NCI-H82 treated with DMSO at 0.1 percent for 48 hours (cell line): ENCODE measurements around the gene TMEM204.

Experiments
- DNase-seq: peaks from one replicate; lab custom pipeline; 2025; ENCODE audit not compliant: unreplicated experiment; lab: John Stamatoyannopoulos, UW

The TMEM204 gene

GRCh38 chr16:1520461-1520860 is 13.0 kb upstream of the TMEM204 start:
- no peak for DNase-seq

DNA sequence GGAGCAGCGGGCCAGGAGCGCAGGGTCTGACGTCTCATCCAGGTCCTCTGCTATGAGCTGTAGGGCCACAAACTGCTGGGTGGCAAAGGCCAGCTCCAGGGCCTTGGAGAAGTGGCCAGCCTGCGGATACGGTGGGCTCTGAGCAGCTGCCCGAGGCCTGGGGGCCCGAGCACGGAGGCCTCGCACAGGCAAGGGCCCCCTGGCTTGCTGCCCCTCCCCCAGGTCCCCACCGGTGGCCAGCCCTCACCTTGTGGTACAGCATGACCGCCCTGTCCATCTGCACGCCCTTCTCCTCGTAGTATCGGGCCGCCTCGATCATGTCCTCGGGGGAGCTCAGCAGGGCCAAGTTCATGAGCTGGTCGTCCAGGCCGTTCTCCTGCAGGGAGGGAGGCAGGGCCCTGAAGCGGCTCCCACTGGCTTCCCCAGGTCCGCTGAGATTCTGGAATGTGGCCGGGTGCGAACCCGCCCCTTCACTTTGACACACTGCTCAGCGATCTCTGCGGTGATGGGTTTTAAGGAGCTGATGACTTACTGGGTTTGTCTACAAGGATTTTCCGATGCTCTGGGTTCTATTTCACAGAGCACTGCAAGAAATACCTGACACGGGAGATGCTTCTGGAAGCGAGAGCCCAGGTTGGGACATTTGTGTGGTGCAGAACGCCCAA is 9.8 kb upstream of the TMEM204 start:
- DNase-seq, result no peak

DNA sequence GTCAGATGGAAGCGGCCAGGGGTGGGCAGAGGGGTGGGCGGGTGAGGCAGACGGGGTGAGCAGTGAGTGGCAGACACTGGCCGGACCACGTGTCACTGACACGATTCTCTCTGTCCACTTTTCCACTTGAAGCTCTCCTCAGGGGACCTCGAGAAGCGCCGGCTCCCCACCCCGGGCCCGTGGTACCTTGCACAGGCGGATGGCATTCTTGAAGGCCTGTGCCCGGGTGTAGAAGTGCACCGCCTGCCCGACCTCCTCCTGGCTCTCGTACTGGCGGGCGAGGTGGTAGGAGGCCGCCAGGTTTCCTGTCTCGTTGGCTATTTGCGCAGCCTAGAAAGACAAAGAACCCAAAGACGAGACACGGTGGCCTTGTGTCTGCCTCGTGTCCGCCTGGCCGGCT is 9.1 kb upstream of the TMEM204 start:
- DNase-seq, result no peak

DNA sequence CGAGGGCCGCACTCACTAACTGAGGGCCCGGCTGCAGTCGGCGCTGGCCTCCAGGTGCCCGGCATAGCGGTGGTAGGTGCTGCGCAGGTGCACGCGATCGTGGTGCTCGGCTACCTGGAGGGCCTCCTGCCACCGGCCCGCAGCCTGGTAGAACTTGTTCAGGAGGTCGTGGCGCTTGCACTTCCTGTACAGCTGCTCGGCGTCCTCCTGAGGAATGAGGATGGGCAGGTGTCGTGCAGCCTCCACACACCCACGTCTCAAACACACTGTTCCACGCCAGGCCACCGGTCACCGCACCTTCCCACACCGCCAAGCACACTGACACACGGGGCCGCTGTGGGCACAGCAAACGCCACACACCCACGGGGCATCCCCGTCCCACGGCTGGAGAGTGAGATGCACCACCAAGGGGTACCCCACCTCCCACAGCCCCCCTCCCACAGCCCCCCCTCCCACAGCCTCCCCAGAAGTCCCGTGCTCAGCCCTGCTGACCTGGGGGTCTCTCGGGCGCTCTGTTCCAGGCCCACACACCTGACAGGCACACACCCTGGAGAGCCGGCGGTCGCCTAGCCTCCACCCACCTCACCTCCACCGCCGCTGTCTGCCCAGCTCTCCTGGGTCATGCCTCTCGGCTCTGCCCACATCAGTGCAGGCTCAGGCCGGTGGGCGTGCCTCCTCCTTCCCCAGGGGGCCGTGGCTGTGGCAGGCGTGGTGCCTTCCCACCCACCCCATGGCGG is 7.4 kb upstream of the TMEM204 start:
- DNase-seq, result no peak

DNA sequence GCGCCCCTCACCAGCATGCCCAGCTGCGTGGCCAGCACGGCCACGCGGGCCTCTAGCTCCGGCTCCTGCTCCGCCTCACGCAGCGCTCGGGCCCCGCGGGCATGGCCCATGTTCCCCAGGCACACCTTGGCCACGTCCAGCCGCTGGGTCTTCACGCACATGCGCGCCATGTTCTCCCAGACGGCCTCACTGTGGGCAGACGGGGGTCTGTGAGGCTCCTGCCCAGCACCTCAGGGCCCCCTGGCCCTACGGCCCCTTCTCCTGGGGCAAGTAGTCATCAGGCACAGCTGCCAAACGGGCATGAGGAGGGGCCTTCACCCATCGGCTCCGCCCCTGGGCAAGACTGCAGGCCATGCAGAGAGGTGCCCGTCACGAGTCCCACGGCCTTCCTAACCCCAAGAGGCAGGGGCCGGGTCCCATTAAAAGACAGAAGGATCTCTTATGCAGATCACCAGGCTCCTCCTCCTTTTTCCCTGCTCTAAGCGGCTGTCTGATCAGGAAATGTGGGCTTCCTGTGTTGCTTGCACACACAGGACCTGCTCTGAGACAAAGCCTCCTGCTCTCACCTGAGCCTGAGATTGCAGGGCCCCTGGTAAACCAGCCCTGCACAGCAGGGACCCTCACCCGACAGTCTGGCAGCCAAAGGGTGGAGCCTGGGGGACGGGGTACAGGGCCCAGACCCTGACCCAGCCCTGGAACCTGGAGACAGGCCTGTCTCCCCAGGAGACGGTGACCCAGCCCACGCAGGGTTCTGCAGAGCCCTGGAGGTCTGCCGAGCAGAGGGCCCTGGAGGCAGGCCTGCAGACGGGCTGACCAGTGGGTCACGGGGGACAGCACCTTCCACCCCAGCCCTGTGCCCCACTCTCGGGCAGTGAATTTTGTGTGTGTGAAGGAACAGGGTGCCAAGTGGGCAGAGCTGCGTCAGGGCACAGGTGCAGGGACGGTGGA is 6.6 kb upstream of the TMEM204 start:
- no peak for DNase-seq

- no peak for DNase-seq
Measured at GRCh38 chr16:1527836-1528811, 5.3 kb upstream of the TMEM204 start.

DNA sequence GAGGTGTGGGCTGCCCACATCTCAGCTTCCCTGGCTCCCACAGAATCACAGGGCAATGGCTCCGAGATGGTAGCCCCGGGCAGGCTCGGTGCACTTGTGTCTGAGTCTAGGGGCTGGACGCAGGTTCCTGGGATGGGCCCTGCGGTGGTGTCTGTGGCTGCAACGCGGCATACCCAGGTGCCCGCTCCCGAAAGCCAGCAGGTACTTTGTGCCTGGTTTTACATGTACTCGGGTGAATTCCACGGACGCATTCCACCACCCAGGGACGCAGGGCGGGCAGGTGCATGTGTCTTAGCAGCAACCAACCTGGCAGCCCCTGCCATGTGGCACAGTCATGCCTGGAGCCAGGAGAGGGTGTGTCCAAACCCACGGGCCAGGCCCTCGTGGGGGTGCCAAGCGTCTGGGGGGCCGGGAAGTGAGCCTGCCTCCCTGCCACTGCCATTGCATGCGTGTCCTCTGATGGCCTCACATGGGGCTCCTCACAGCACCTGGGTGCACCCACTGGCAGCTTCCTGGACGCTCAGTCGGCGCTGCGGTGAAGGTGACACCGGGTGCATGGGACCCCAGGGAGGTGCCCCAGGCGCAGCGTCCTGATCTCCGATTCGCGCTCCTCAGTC is 4.4 kb upstream of the TMEM204 start:
- no peak for DNase-seq

DNA sequence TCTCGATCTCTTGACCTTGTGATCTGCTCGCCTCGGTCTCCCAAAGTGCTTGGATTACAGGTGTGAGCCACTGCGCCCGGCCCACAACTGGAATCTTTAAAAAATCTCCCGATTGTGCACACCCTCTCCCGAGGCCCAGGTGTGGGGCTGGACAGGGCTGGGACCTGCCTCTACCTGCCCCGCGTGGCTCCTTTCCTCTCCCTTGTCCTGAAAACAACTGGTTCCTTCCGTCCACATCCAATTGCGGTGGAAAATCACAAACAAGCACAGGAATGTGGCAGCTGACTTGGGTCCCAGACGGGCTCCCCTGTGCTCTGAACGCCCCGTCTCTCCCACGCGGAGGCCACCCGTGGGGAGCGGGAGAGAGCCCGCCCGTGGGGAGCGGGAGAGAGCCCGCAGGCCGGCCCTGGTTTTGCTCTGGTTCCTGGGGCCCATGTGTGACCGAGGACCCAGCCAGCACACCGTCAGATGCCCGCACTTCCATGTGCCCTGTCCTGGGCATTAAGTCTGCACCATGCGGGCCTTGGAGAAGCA is 3.0 kb upstream of the TMEM204 start:
- no peak for DNase-seq

DNA sequence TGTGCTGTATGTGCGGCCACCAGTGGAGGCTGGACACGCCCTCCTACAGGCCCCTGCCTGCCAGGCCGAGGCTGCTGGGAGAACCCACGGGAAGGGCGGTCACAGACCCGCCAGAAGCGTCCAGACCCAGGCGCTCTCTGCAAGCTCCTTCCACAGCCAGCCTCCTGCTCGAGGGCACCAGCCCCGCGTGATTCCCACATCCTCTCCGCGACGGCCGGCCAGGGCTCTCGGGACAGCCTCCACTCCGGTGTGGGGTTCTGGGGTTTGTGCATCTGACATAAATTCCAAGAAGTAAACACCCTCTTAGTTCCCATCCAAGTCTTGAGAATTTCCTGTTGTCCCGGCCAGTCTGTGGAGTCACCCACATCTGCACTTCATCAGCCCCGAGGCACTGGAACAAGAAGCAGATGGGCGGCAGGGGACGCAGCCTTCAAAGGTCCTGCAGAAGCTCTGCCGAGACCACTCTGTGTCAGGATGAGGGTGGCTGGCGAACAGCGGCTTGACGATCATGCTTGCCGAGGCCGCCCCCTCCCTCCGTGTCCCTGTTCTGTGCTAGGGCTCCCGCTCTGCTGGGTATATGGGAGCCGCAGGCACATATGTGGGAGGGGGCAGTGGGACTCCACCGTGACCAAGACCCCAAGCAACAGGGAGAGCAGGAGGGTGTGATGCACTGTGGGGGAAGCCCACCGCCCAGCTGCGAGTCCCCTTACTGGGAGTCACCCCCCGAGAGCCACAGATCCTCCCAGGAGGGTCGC is 2.4 kb upstream of the TMEM204 start:
- no peak for DNase-seq

DNA sequence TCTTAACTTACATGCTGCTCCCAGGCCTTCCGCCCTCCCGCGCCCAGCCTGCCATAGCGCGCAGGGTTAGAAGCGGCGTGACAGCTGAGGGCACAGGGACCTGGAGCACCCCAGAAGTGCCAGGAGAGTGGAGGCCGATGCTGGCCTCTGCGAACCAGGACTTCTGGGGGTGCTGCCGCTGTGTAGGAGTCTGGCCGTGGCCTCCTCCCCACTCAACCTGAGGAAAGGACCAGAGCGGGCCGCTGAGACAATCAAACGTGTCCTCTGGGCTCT is 1.9 kb upstream of the TMEM204 start:
- no peak for DNase-seq

DNA sequence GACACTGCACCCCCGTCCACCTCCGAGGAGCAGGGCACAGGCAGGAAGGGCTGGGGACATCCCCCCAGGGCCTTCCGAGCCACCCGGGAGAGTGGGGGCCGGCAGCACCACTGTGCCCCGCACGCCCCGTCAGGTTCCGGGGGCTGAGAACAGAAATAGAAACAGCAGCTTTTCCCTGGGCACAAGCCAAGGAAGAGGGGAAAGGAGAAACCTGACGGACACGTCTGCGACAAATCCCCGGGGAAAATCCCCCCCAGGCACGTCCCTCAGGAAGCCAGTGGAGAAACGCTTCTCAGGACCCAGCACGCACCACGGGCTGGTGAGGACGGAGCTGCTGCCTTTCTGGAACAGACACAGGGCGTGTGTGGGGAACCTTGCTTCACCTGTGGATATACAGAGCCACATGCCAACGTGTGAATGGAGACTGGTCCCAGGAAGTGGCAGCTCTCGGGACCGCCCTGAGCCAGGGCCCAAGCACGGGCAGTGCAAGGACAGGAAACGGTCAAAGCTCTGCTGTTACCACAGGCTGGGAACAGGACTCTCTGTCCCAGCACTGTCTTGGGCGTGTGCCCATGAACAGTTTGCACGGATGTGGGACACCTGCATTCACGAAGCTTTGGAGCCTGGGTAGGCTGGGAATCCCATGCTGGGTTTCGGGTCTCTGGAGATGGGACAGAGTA is 1.2 kb upstream of the TMEM204 start:
- no peak for DNase-seq

DNA sequence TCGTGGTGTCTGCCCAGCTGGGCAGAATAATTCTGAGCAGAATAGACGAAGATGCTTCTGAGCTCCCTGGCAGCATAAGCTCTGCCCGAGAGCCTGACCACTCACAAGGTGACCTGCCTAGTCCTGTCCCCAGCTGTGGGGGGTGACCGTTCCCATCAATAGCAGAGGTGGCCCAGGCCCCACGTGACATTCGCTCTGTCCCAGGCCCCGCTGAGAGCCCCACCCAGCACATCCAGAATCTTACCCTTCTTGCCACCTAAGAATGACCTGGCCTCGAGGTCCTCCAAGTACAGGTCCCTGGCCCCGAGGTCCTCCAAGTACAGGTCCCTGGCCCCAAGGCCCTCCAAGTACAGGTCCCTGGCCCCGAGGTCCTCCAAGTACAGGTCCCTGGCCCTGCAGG is 695 bp upstream of the TMEM204 start:
- DNase-seq, result no peak

DNA sequence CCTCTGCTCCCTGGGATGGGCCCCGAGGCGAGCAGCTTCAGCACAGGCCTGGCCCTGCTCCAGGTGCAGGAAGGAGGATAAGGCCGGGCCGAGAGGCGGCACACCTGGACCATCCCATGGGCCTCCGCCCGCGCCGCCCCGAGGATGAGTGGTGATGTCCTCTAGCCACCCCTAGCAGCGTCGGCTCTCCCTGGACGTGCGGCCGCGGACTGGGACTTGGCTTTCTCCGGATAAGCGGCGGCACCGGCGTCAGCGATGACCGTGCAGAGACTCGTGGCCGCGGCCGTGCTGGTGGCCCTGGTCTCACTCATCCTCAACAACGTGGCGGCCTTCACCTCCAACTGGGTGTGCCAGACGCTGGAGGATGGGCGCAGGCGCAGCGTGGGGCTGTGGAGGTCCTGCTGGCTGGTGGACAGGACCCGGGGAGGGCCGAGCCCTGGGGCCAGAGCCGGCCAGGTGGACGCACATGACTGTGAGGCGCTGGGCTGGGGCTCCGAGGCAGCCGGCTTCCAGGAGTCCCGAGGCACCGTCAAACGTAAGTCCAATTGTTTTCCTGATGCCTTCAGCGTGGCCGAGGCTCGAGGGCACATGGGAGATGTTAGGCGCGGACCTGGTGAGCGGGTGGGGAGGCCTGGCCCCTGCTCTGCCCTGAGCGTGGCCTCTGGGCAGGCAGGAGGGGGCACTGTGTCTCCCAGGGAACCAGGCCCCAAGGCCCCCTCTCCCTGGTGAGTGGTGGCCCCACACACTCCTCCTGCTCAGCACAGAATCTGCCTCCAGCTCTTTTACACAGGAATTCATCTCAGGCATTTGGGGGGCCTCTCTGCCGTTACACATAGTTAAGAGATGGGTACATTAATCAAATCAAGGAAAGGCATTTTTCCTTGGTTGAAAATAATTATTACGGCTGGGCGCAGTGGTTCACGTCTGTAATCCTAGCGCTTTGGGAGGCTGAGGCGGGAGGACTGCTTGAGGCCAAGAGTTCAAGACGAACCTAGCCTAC is 855 bp downstream of the TMEM204 start:
- DNase-seq, result no peak

DNA sequence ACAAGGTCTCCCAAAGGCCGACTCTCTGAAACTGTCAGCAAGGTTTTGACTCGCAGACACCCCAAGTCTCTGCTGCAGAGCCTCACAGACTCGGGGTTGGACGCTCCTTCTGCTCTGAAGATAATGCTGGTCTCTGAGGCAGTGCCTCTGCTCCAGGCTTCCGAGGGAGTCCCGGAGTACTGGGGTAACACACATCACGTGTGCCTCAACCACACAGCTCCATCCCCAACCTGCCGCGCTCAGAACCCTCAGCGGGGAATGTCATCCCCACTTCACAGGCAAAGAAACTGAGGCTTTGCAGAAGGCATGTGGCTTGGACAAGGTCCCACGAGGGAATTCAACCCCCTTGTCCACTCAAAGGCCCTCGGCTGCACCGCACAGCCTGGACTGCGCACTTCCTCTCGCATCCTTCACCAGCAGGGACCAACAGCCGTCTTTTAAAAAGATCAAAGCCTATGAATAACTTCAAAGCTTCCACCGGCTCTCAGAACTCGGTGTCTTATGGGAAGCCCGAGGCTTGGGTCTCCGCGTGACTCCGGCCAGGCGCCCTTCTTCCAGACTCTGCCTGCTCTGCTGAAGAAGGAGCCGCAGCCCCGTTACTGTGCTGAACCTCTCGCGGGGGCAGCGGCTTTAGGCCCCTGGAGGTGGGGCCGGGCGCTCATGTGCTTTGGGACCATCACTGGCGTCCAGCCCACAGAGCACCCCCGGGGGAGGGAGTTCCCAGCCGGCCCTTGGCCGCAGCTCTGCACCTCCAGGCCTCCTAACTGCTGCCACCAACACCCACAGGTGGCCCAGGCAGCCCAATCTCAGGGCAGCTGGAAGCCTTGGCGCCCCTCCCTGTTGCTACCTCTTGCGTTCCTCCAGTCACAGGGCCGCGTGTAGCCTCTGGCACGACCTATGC is 2.2 kb downstream of the TMEM204 start:
- no peak for DNase-seq

GRCh38 chr16:1536601-1537000 is 3.1 kb downstream of the TMEM204 start:
- DNase-seq, result no peak

- no peak for DNase-seq
Measured at GRCh38 chr16:1537138-1537577, 3.7 kb downstream of the TMEM204 start.
